Measurements from ENCODE around the gene PKD1L1.
"Not testable (repeated sequence)": the region's sequence is repeated elsewhere in the genome, so short reads cannot be mapped to it uniquely, and the experiment has no call there.

Gene PKD1L1

GRCh38 chr7:47948141-47948790 lies at the start of gene PKD1L1:
Gene PKD1L1 (minus strand): TSS chr7:47948466. CDS start chr7:47948440, 26 bp downstream.
- DNase-seq, result no peak

GRCh38 chr7:47992446-47992845 lies 44.2 kb upstream of the PKD1L1 start:
- no peak for DNase-seq

GRCh38 chr7:47991741-47992311 lies 43.6 kb upstream of the PKD1L1 start:
- DNase-seq, result peak; percentile 86

GRCh38 chr7:47991270-47991669 lies 43.0 kb upstream of the PKD1L1 start:
- DNase-seq, result no peak

- DNase-seq, result no peak
Measured at GRCh38 chr7:47990592-47990991, 42.3 kb upstream of the PKD1L1 start.

GRCh38 chr7:47989607-47990400 lies 41.5 kb upstream of the PKD1L1 start:
- DNase-seq, result not testable (repeated sequence)

- DNase-seq, result no peak
Measured at GRCh38 chr7:47988496-47989386, 40.5 kb upstream of the PKD1L1 start.

GRCh38 chr7:47982610-47983009 lies 34.3 kb upstream of the PKD1L1 start:
- no peak for DNase-seq

GRCh38 chr7:47980648-47981047 lies 32.4 kb upstream of the PKD1L1 start:
- not testable (repeated sequence) for DNase-seq

- no peak for DNase-seq
Measured at GRCh38 chr7:47979832-47980181, 31.5 kb upstream of the PKD1L1 start.

- peak; percentile 95 for DNase-seq
Measured at GRCh38 chr7:47979145-47979831, 31.0 kb upstream of the PKD1L1 start, which contains the start of gene HUS1. Gene HUS1 (minus strand): TSS chr7:47979615. CDS start chr7:47979519, 96 bp downstream.

- no peak for DNase-seq
Measured at GRCh38 chr7:47978790-47979144, 30.5 kb upstream of the PKD1L1 start.

GRCh38 chr7:47973739-47974138 lies 25.5 kb upstream of the PKD1L1 start:
- no peak for DNase-seq

GRCh38 chr7:47970761-47971160 lies 22.5 kb upstream of the PKD1L1 start:
- no peak for DNase-seq

GRCh38 chr7:47968847-47969774 lies 20.8 kb upstream of the PKD1L1 start:
- peak; percentile 61 for DNase-seq

- DNase-seq, result no peak
Measured at GRCh38 chr7:47967708-47968107, 19.4 kb upstream of the PKD1L1 start.

GRCh38 chr7:47967123-47967522 lies 18.9 kb upstream of the PKD1L1 start:
- no peak for DNase-seq

GRCh38 chr7:47965456-47965855 lies 17.2 kb upstream of the PKD1L1 start:
- DNase-seq, result no peak

- no peak for DNase-seq
Measured at GRCh38 chr7:47962262-47962661, 14.0 kb upstream of the PKD1L1 start.

GRCh38 chr7:47957156-47957555 lies 8.9 kb upstream of the PKD1L1 start:
- no peak for DNase-seq

- no peak for DNase-seq
Measured at GRCh38 chr7:47956220-47956619, 8.0 kb upstream of the PKD1L1 start.

Data from activated naive CD4-positive, alpha-beta T cell treated with Interleukin-2 at 50 U/mL for 16 hours (primary cell).